Retinal pigment epithelial cell (primary cell): Measurements from ENCODE around the gene FSTL4.

Experiments
- DNase-seq: peaks from one replicate; pipeline ENCODE4 v3.0.0-alpha.2; 2010; ENCODE audit warnings: low read depth
- H3K4me3 ChIP-seq: 2 replicates; pipeline ENCODE4 v1.5.1; 2011; ENCODE audit warnings: mild to moderate bottlenecking, low read length, control low read depth, moderate library complexity
- TF ChIP-seq, protein P1 (sequence below): conservative IDR thresholded peaks from 2 replicates; pipeline ENCODE4 v1.5.1; 2011; ENCODE audit warnings: low read depth, low read length, control low read depth, inconsistent platforms

Gene FSTL4

DNA sequence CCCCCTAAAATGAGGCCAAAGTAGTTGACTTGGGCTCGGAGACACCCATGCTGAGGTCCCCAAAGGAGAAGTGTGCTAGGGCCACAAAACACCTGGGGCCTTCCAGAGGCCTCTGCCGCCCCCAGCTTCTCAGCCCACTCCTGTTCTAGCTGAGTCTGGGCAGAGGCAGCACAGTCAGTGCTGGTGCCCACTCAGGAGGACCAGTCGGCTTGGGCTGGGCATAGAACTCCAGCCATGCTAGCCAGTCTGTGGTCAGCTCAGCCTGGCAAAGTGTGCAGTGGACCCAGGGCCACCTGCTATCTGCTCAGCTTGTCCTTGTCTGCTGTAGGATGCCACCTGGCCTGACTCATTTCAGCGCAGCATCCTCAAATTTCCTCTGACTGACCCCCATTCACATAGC, 254.6 kb downstream of the FSTL4 start:
- H3K4me3 ChIP-seq = no peak overlapping the region

DNA sequence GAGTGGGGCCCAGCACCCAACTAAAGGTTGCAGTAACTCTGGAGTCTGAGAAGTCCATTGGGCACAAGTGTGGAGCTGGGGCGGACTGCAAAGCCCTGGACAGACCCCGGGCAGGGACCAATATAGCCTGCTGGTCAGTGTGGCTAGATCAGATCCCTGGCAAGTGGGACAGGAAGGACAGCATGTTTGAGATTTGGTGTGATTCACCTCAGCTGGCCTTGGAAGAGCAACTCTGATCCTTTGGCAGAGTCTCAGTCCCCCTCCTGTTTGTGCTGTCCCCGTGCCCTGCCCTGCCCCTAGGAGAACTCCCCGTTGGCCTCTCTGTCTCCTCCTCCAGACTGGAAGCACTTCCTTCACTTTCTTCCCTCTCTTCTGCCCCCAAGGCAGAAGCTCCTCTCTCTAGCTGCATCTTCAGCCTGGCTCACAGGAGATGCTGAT, 255.3 kb downstream of the FSTL4 start:
- no peak overlapping the region for H3K4me3 ChIP-seq
- TF ChIP-seq, protein P1, sequence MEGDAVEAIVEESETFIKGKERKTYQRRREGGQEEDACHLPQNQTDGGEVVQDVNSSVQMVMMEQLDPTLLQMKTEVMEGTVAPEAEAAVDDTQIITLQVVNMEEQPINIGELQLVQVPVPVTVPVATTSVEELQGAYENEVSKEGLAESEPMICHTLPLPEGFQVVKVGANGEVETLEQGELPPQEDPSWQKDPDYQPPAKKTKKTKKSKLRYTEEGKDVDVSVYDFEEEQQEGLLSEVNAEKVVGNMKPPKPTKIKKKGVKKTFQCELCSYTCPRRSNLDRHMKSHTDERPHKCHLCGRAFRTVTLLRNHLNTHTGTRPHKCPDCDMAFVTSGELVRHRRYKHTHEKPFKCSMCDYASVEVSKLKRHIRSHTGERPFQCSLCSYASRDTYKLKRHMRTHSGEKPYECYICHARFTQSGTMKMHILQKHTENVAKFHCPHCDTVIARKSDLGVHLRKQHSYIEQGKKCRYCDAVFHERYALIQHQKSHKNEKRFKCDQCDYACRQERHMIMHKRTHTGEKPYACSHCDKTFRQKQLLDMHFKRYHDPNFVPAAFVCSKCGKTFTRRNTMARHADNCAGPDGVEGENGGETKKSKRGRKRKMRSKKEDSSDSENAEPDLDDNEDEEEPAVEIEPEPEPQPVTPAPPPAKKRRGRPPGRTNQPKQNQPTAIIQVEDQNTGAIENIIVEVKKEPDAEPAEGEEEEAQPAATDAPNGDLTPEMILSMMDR = no peak
- DNase-seq = no peak

More for the DNA sequence above, 254.6 kb downstream of the FSTL4 start:
- TF ChIP-seq, protein P1 = no peak
- no peak for DNase-seq

DNA sequence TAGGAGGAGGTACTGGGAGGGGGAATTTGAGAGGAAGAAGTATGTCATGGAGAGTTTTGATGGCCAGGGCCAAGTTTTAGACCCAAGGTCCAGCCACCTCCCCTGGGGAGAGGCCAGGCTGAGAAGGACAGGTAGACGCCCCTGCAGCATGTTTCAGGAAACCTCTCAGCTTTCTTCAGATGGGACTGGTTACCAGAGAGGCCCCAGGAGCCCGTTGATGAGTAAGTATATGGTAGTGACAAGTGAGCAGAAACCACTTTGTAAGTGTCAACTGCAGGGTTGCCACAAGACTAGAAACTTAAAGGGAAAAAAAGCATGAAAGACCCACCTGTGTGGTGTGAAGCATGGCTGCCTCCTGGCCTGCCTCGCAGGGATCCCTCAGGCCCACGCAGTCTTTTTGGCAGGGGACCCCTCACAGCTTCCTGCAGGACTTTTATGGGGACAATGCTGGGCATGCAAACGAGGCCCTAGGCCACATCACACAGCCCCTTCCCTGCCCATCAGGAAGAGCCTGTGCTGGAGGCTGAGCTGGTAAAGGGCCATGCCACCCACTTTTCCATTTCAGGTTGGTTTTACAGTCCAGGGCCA, 255.9 kb downstream of the FSTL4 start:
- TF ChIP-seq, protein P1 = no peak
- no peak overlapping the region for H3K4me3 ChIP-seq
- DNase-seq = no peak

DNA sequence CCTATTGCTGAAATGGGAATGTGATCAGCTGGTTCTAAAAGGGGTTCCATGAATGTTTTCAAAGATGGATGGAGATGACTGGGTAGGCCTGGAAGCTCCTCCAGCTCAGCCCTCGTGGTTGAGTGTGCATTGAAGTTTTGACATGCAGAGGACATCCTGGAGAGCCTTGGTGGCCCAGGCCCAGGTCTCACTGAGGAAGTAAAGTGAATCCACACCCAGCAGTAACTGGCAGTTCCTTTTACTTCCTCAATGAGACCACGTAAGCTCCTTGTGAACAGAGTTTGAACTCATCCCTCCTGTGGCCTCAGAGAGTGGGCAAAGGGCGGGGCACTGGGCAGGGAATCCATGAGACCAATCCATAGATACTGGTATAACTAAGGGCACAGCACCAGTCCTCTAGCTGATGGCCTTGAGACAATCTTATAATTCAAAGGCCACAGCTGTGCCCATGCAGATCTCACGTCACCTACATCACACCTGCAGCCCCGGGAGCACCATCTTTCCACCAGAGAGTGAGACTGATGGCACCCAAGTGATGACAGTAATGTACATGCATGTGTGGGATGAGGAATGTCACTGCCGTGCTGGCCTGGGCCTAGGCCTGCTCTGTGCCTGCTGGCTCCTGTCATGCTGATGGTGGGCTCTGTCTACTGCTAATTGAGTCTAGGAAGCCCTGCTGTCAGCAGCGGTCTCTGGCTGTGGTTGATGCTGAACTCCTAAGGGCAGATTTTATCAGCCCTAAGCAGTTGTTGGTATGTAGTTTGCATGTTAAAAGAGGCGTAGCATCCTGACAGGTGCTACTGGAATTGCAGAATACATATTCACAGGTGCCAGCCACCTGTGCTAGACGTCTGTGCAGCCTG, 257.8 kb downstream of the FSTL4 start:
- no peak for DNase-seq
- TF ChIP-seq, protein P1 = no peak
- no peak overlapping the region for H3K4me3 ChIP-seq

DNA sequence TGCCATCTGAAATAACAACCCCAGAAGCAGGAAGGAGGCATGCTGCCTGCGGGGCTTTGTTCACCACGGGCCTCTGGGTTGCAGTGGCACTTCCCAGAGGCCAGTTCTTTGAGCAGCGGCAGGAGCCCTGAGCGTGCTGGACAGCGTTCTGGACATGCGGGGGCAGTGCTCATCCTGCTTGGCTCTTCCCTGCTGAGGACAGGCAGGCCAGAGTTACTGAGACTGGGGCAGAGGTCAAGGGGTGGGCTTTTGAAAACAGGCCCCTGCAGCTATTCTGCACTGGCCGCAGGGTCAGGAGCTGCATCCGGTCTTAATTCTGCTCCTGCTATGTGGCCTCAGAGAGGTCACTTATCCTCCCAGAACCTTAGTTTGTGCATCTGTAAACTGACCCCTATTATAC, 258.6 kb downstream of the FSTL4 start:
- TF ChIP-seq, protein P1 = no peak
- DNase-seq = no peak

DNA sequence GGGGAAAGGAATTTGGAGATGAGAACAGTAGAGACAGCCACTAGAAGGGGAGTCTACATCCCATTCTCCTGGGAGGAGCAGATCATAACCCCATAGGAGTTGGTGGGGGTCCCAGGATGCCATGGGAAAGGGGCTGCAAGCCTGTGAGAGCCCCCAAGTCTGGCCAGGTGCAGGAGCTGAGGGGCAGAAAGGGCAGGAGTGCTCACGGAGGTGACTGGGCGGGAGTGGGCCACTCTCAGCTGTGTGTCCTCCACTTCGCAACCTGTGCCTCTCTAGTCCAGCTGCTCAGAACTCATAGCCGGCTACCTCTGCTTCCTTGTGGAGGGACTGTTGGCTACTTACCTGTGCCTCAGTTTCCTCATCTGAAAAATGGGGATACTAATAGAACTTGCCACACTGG, 263.9 kb downstream of the FSTL4 start:
- H3K4me3 ChIP-seq = no peak overlapping the region
- TF ChIP-seq, protein P1 = no peak
- no peak for DNase-seq

More for the DNA sequence above, 258.6 kb downstream of the FSTL4 start:
- no peak overlapping the region for H3K4me3 ChIP-seq

DNA sequence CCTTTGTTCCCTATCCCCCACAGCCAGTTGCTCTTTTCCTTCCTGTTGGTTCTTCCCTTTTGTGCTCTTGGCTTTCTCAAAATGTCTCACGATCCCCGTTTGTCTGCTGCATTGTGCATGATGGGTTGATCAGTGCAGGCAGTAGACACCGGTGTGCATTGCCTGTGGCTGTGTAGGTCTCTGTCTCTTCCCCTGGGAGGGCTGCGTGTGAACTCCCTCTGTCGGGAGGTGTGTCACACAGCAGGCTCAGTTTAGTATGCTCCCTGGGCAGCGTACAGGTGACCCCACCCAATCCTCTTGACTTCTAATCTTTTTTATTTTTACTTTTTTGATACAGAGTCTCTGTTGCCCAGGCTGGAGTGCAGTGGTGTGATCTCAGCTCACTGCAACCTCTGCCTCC, 265.3 kb downstream of the FSTL4 start:
- no peak overlapping the region for H3K4me3 ChIP-seq
- TF ChIP-seq, protein P1 = peak; percentile 6
- DNase-seq = no peak
